Right lobe of liver (tissue), 4 donors: ENCODE measurements around the gene SYT1.

Experiments used
- CTCF ChIP-seq, 4 donors: fragments of 200-600 bp in 3 of 4; fragments of 450-650 bp in 1 of 4; IDR thresholded peaks; one replicate each; pipeline versions ENCODE4 v1.5.1 to v1.8.0; 2016 to 2022; ENCODE audit warnings: antibody characterized with exemption in 4 of 4, mild to moderate bottlenecking in 2 of 4
- POLR2A ChIP-seq: fragments of 450-650 bp; IDR thresholded peaks from one replicate; pipeline ENCODE4 v1.6.1; 2017; ENCODE audit warnings: antibody characterized with exemption, mild to moderate bottlenecking
- donor health status: DM: no; HTN: no; CAD: no.
- donor health status: DM: no; HTN: no; CAD: no.
- donor health status: DM: no; HTN: yes; CAD: no.

- TF ChIP-seq CTCF (IDR thresholded peaks at IDR 0.05) (no peak), POLR2A (no peak)
Observed at GRCh38 chr12:78829690-78830089, 34.9 kb upstream of the SYT1 start.
